ENCODE results near the gene PRDM16. TPM values are rescaled to one million over a fixed set of nuclear protein-coding genes. Genes with fewer than 3 reads are reported as not detected.

Gene PRDM16
- total RNA-seq, 1 experiment from 2014 or later = 1.6 TPM

- TF ChIP-seq SP1 (CRISPR knock-in tag; conservative IDR thresholded peaks at IDR 0.05) (peak; percentile 44), GABPB1 (CRISPR knock-in tag; IDR thresholded peaks at IDR 0.05) (peak; percentile 32; the same call in 1 of the 2 replicates), NFE2L1 (CRISPR knock-in tag; IDR thresholded peaks at IDR 0.05) (0 out of 2 replicates have a peak, but pooled peaks have one; percentile 21), MLX (CRISPR knock-in tag; IDR thresholded peaks at IDR 0.05) (no peak), ATF3 (CRISPR knock-in tag; conservative IDR thresholded peaks at IDR 0.05) (no peak), ZNF121 (CRISPR knock-in tag; IDR thresholded peaks at IDR 0.05) (no peak), ZSCAN18 (CRISPR knock-in tag; IDR thresholded peaks at IDR 0.05) (0 out of 2 replicates have a peak, but pooled peaks have one; percentile 6), ELF4 (CRISPR knock-in tag; IDR thresholded peaks at IDR 0.05; ENCODE audit: low read depth) (no peak), JAZF1 (CRISPR knock-in tag; IDR thresholded peaks at IDR 0.05) (no peak), CTCF (IDR thresholded peaks at IDR 0.05) (no peak), TCF7 (CRISPR knock-in tag; IDR thresholded peaks at IDR 0.05; ENCODE audit: low read depth) (no peak), TP53 (CRISPR knock-in tag; IDR thresholded peaks at IDR 0.05) (0 out of 2 replicates have a peak, but pooled peaks have one; percentile 48), USF2 (CRISPR knock-in tag; IDR thresholded peaks at IDR 0.05) (peak; percentile 22; the same call in 1 of the 2 replicates), ZNF423 (CRISPR knock-in tag; IDR thresholded peaks at IDR 0.05) (peak; percentile 89)
Measured at GRCh38 chr1:3471356-3472087, 402.5 kb downstream of the PRDM16 start (continued).

GRCh38 chr1:3472088-3472850, 403.3 kb downstream of the PRDM16 start:
- Mint-ChIP-seq H3K27ac (peak overlapping the region; percentile 70; the same call in 1 of the 2 replicates), H3K4me3 (no peak overlapping the region)
- POLR2A ChIA-PET = interaction anchor here (1.2 to 1.6 kb wide), 3 partner anchors 15 to 19 kb away, joined by 4 to 11 read pairs (median 7); partner anchors contain the start of gene ARHGEF16

More at GRCh38 chr1:3472088-3472850, 403.3 kb downstream of the PRDM16 start:
- no peaks in the 10 kb centered on the region for H3K27me3 Mint-ChIP-seq (ENCODE audit: low read depth)
- H3K4me1 Mint-ChIP-seq = peaks cover 17% of the 10 kb centered on the region
- TF ChIP-seq OVOL2 (CRISPR knock-in tag; IDR thresholded peaks at IDR 0.05; ENCODE audit: borderline replicate concordance) = no peak
- no peak; the same call in 1 of the 2 replicates for TF ChIP-seq FOXP1 (CRISPR knock-in tag; IDR thresholded peaks at IDR 0.05; ENCODE audit: borderline replicate concordance)
- no peak for TF ChIP-seq ATF3 (CRISPR knock-in tag; conservative IDR thresholded peaks at IDR 0.05)
- no peak for TF ChIP-seq CTCF (IDR thresholded peaks at IDR 0.05)
- ATAC-seq = no peak
- no peaks in the 10 kb centered on the region for H3K9me3 Mint-ChIP-seq
- CTCF ChIA-PET = interaction anchor here (0.7 to 4.1 kb wide), 23 partner anchors 9 to 946 kb away, joined by 3 to 165 read pairs (median 4); partner anchors contain the start of genes ARHGEF16 and PANK4
- peaks cover 11% of the 10 kb centered on the region; the same call in 1 of the 2 replicates for H3K36me3 Mint-ChIP-seq
- no peak for DNase-seq (ENCODE audit: low spot score)
